ENCODE measurements around the gene ATP8A2.

GRCh38 chr13:26030331-26030730, 658.6 kb downstream of the ATP8A2 start:
- no peak for TF ChIP-seq POLR2A (IDR thresholded peaks at IDR 0.05)
- TF ChIP-seq CTCF (IDR thresholded peaks at IDR 0.05), result no peak
